ENCODE data around the gene ZNF438.

The ZNF438 gene

DNA sequence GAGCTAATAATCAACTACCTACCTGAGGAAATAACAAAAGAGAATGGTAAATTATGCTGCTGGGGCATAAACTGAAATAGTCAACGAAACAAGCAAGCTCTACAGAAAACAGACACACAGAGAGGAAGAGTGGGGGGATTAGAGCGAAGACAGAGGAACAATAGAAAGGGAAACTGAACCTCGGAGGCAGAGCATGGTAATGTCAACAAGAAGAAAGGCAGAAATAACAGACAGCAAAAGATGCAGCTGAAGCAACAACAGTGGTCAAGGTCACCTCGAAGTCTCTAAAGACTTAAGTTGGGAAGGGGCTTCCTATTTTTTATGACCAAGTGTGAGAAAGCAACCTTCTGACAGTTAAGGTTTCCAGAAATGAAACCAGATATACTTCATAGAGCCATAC is 177.0 kb downstream of the ZNF438 start:
- no peak for DNase-seq (ENCODE audit: low read depth in 3 of 3, low spot score in 1 of 3)

DNA sequence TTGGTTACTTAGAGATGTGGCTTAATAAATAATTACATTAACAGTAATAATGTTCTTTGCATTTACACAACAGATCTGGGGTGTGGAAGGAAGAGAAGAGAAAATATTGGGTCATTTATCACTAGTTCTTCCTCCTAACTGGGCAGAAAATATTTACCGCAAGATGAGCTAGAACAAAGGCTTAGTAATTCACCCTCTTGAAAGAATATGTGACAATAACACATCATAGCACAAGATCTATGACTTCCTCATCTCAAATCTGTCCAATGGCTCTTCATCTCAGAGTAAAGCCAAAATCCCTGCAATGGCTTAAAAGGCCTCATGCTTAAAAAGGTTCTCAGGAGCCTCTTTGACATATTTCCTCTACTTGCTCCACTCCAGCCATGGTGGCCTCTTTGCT is 178.6 kb downstream of the ZNF438 start:
- DNase-seq (ENCODE audit: low read depth in 3 of 3, low spot score in 1 of 3), result no peak

DNA sequence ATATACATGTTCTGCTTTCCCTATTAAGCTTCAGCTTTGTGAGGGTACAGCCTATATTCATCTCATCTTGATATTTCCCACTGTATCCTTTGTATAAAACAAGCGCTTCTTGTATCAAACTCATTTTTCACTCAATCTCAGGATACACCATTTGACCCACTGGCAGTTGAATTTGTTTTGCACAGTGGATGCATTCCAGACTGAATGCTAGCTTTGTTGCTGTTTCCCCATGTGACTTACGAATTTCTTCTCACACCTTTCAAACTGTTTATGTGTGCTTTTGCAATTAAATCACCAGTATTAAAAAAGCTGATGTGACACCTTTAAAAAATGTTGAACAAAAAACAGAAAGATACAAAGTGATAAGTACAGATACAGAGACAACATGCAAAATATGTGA is 180.9 kb downstream of the ZNF438 start:
- DNase-seq (ENCODE audit: low read depth in 3 of 3, low spot score in 1 of 3), result no peak

DNA sequence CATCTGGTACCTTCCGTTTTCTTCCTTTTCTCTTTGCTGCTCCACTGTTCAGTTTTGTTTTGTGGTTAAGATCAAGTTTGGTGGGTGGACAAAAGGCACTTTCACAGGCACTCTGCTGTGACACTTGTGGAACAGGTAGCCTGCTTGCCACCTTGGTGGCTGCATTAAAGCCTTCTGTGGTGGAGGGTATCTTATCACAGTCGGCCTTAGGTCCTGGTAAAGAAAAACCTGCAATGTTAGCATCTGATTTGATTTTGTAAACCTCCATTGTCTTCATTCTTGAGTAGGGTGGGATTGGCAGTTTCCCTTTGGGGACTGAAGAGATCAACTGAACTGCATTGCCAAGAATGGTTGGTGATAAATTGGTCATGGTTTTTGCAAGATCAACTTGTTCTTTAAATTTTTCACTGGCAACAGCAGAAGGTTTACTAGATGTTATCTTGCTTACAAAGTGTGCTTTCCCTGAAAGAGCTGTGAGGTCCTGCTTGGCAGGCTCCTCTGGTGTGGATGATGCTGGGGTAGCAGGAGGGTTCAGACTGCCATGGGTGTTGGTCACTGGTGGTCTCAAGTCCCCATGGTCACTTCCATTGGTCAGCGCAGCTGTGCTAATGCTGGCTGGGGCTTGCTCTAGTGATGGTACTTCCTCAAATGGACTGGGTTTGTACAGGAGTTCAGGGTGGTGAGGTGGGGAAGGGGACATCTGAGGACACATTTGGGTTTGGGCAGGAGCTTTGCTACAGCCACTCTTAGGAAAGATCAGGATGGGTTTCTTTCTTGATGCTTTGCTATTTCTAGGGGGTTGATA is 182.2 kb downstream of the ZNF438 start:
- no peak for DNase-seq (ENCODE audit: low read depth in 3 of 3, low spot score in 1 of 3)

DNA sequence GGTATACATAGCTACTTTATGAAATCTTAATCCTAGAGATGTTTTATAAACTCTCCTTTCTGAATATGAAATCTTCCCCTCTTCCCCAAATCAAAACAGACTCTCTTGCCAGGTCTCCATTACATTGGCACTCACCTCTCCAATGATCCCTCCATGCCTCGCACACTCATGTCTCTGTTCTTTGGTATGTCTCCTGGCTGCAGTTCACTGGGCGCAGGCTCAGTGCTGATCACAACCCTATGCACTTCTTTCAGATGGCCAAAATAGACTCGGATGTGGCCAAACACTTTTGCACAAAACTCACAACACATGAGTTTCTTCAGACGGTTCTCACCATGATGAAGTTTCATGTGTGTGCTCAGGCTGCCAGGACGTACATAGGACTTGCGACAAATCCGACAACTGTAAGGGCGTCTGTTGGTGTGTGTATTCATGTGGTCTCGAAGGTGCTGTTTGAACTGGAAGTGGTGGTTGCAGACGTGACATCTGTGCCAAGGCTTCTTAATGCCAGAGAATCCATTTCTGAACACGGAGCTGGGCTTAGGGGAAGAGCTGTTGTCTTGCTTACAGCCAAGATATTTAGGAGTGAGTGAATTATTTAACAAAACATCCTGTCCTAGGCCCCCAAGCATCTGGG is 183.2 kb downstream of the ZNF438 start:
- DNase-seq (ENCODE audit: low read depth in 3 of 3, low spot score in 1 of 3), result no peak

DNA sequence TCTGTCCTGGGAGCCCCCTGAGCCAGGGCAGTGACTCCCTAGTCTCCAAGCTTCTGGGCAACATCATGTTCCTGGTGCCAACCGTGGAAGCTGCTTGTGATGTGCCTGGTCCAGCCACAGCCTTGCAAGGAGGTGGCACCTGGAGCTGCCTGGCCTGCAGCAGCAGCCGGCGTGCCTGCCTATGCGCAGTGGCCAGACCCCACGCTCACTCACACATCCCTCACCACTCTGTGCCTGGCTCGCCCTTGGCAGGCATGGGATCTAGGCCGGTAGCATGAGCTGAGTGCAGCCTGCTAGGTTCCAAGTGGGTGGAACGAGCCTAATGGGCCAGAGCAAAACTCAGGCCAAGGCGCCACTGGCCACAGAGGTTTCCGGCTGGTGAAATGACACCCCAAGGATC is 184.0 kb downstream of the ZNF438 start:
- DNase-seq (ENCODE audit: low read depth in 3 of 3, low spot score in 1 of 3), result no peak

DNA sequence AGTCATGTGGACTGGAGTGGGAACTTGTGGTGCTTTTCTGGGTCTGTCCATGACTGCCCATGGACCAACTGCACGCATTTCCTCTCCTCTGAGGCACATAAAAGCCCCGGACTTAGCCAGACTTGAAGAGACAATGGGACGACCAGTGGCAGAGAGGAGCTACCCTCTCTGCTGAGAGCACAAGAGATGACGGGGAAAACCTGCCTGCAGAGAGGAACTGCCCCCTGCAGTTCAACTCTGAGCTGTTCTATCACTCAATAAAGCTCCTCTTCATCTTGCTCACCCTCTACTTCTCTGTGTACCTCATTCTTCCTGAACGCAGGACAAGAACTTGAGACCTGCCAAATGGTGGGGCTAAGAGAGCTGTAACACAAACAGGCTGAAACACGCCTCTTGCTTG is 184.5 kb downstream of the ZNF438 start:
- DNase-seq (ENCODE audit: low read depth in 3 of 3, low spot score in 1 of 3), result no peak

DNA sequence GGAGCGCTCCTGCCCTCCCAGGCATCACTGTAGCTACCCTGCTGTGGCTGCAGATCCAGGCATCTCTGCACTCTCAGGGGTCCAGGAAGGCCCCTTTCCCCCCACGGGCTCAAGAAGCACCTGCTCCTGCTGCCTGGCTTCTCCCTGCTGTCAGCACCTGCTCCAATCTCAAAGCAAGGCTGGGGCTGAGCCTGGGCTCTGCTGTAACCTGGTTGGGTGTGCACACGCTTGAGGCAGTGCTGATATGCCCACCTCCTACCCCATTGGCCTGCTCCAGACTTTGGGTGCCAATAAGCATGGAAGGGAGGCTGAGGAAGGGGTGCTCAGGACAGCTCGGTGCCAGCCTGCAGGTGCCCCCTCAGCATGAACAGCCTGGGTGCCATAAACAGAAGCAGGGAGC is 185.0 kb downstream of the ZNF438 start:
- no peak for DNase-seq (ENCODE audit: low read depth in 3 of 3, low spot score in 1 of 3)

DNA sequence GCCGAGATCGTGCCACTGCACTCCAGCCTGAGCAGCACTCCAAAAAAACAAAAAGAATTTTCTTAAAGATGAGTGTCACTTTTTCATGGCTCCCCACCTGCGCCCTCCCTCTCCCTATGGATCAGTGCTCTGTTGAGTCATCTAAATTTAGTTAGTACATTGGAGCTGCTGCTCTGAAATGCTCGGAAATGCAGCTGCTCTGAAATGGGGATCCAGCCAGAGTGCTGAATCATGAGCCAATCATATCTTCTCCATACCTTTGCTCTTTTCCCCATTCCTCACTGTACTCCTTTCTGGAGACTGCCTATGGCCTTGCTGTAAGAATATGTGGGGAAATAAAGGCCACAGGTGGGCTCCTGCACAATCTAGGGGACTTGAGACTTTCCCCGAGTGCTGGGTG is 188.8 kb downstream of the ZNF438 start:
- DNase-seq (ENCODE audit: low read depth in 3 of 3, low spot score in 1 of 3), result no peak

DNA sequence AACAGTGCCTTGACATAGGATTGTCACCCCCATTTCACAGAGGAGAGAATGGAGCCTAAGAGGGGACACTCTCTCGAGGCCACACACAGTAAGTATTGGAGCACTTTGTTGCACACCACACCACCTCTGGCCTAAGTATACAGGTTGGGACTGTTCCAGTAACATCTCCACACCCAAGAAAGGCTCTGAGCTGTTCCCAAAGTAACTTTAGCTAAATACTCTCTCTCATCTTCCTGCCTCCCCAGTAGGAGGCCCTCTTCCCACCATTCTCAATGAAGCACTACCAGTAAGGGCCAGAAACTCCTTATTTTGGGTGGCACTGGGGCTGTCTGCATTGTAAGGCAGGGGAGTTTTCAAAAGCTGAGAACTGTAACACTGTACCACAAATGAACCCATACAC is 189.5 kb downstream of the ZNF438 start:
- DNase-seq (ENCODE audit: low read depth in 3 of 3, low spot score in 1 of 3), result no peak

DNA sequence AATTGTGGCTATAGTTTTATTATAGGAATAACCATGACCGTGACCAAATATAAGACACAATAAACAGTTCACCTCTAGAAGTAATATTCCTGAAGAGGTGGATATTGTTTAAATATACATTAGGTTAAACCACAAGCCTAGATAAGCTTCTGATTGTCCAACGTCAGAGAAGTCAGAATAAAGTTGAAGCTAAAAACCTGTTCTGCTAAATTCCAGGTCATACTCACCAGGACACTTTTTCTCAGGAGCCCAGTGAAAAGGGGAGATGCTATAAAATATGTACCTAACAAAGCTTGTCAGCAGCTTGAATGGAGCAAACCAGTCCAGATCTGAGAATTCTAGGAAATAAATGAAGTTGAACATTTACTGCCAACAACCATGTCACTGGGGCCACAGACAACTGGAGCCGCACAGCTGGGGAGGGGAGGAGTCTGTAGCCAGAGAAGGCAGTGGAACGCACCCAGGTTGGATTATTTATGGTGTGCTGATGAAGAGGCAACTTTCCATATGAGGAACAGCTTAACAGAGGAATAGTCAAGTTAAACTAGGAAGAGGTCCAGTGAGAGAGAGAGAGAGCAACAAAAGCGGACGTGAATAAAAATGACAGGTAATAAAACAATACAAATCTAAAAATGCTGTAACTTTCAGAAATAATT is 191.1 kb downstream of the ZNF438 start:
- no peak for DNase-seq (ENCODE audit: low read depth in 3 of 3, low spot score in 1 of 3)

DNA sequence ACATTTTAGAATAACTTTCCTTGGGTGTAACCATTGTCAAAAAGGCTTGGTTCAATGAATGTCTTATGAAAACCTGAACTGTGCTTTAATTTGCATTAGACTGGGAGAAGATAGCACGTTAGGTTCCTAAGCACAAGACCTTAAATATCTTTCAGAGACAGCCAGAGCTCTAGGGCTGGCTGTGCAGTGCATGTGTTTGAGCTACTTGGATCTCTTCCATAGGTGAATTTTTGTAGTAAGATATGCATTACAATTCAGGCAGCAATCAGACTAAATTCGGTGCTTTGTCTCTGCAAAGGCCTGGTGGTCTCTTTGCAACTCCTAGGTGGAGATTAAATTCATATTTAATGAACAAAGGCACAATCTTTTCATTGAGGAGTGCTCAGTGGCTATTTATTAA is 192.0 kb downstream of the ZNF438 start:
- no peak for DNase-seq (ENCODE audit: low read depth in 3 of 3, low spot score in 1 of 3)

DNA sequence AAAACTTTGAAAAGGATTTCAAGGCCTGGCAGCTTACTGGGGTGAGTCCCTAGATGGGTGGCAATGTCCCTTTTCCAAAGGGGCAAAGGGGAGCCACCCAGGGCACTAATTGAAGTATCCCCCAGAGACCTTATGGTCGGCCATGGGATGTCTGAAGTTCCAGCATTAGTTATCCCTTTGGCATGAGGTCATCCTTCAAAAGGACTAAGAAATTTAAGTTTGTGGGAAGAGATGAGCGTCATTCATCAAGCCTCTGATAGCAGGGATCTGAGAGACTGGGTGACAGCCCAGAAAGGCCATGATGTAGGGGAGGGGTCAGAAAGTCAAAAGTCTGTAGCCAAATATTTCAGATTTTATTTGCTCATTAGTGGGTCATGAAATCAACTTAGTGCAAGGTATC is 195.3 kb downstream of the ZNF438 start:
- DNase-seq (ENCODE audit: low read depth in 3 of 3, low spot score in 1 of 3), result no peak

DNA sequence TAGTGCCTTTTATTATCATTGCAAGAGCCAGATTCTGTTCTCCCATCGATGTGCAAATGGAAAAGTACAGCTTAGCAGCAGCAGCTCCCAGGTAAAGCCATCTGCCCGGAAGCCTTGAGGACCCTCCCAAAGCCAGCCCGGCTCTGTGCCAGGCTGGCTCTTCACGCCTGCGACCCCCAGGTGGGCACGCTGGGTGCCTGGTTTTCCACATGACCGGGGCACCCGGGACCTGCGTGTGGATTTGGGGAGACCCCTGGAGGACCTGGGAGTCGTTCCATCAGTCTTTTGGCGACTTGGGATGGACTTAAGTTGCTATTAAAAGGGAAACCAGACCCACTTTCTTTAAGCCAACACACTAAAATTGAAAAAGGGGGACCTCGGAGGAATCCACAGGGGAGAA is 196.5 kb downstream of the ZNF438 start:
- no peak for DNase-seq (ENCODE audit: low read depth in 3 of 3, low spot score in 1 of 3)

DNA sequence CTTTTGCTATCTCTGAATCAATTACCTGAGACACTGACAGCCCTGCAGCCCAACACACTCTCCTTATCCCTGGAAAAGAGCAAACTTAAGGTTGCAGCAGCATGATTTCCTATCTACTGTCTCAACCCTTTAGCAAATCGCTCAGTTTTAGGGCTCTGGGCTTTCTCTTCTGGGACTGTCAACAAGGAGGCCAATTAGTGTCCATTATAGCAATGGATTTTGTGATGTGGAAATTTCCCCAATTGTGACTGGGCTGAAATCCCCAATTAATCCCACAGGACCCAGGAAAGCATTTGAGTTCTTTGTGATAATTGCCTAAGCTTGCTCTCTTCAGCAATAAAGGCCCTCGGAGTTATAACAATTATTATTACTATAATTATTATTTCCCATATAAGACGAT is 197.0 kb downstream of the ZNF438 start:
- no peak for DNase-seq (ENCODE audit: low read depth in 3 of 3, low spot score in 1 of 3)

DNA sequence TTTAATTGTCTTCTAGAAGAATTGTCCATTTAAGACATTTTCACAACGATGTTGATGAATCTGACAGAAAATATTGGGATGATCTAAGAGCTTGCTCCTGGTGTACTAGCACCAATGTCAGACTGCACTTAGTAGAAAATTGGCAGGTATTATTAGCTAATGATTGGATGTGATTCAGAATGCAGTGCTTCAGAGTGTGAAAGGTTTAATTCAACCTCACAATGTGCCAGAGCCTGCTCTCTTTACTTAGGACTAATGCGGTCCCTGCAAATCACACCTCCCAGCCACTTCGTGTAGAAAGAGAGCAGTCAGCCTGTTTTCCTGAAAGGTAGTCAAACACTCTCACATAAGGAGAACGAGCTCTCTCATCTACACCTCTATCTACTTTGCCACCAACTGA is 197.5 kb downstream of the ZNF438 start:
- no peak for DNase-seq (ENCODE audit: low read depth in 3 of 3, low spot score in 1 of 3)

DNA sequence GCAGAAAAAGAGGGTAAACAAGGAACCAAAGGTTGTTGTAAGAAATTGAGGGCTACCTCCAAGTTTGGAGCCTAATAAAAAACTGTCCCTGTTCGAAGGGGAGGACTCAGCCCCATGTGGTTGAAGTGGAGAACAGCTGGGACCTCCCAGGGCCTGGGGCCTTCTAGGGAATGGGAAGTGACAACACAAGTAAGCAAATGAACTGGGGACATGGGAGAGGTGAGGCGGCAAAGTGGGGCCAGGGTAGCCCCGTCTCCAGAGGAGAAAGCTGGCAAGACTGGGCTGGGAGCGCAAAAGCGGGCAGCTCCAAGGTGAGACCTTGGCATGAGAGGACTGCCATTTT is 198.1 kb downstream of the ZNF438 start:
- no peak for DNase-seq (ENCODE audit: low read depth in 3 of 3, low spot score in 1 of 3)

DNA sequence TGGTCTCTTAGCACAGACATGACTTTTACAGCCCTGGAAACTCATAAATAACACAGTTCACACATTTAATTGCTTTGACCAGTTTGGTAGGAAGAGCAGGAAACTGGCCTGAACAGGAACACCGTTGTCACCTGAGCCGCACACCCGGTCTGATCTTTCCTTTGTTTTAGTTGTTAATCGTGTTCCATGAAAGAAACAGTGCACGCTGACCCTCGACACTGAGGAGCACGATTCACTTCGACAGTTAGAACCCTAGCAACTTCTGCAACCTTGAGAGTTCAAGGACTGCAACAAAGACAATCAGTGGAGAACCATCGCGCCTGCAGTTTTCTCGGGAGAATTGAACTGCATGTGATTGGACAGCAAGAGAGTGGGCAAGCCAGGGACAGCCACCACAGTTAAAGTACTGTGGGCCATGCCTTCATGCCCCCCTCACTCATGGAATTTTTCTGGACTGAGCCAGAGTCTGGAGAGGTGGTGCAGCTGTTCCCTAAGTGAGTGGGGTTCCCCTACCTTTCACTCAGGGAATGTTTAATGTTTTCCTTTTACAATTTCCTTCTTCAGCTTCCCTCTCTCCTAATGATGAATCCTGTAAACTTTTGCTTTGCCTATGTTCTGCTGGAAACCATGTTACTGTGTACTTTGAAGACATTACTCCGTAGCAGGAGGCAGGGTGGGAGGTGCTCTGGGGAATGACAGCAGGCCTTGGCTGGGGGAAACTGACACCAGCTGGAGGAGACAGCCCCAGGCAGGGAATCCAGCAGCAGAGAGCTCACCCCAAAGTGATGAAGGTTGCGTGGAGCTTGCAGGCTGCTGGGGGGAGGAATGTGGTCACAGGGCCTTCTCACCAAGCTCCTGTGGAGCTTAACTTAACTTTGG is 198.7 kb downstream of the ZNF438 start:
- no peak for DNase-seq (ENCODE audit: low read depth in 3 of 3, low spot score in 1 of 3)

DNA sequence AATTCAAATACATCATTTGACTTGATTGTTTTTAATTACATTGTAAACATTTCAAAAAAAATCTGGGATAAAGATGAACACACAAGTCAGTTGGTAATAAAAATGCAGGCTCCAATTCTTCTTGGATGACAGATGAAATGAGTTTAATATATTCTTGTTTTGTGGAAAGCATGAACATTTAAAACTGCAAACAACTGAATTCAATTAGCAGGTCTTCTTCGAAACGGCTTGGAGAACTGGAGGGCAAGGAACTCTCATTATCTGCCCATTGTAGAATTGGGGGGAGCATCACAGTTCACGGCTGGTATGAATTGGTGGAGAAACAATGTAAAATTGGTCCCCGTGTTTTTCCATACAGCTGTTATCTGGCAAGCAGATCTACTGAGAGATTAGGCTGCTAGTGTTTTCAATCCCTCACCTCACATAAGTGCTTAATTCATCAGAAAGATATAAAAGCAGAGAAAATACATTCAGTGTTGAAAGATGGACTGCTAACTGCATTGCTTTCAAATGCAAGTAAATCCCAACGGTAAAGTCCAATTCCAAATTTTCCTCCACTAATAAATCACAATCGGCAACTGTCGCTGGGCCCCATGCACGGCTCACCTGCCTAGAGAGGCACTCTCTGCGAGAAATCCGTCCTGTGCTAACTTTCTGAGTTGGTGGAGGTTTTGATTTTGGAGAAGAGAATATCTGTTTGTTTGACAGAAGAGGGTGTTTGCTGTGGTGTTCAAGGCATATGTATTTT is 199.5 kb downstream of the ZNF438 start:
- DNase-seq (ENCODE audit: low read depth in 3 of 3, low spot score in 1 of 3), result no peak

DNA sequence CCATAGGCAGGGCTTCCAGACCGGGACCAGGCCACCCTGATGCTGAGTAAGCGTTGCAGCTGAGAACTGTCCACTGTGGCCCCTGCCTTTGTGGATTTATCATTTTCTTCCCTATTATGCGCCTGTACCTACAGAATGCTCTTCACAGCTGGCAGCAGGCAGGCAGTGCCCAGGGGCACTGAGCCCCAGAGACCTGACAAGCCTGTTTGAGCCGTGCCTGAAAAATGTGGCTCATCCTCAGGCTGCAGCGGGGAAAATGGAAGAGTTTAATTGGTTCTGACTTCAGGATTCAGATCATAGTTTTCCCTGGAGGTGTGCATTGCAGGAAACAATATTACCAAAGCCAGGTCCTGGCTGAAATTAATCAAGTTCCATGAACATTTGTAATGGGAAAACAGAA is 200.2 kb downstream of the ZNF438 start:
- no peak for DNase-seq (ENCODE audit: low read depth in 3 of 3, low spot score in 1 of 3)
